GM19324 (cell line): ENCODE data around the gene PET100.

Experiments
- ATAC-seq: cut with Tn5 transposase; IDR thresholded peaks from one replicate; pipeline ENCODE4 v1.9.1; 2021; ENCODE audit warnings: mild to moderate bottlenecking, moderate library complexity; ENCODE audit not compliant: unreplicated experiment, low FRiP score

PET100 gene

GRCh38 chr19:7629347-7630054, at the start of gene PET100, which contains the start of gene XAB2:
TSS of gene PET100 (plus strand) at chr19:7629793. CDS start at chr19:7629834, 41 bp downstream.
TSS of gene XAB2 (minus strand) at chr19:7629545. CDS start at chr19:7629527, 18 bp downstream.
- peak; percentile 92 for ATAC-seq

- no peak for ATAC-seq
Observed at GRCh38 chr19:7582446-7582845, 47.1 kb upstream of the PET100 start.

GRCh38 chr19:7589822-7590221, 39.8 kb upstream of the PET100 start:
- no peak for ATAC-seq

- ATAC-seq: no peak
Observed at GRCh38 chr19:7590256-7590655, 39.3 kb upstream of the PET100 start.

GRCh38 chr19:7595466-7596133, 34.0 kb upstream of the PET100 start, which contains the start of gene CAMSAP3:
TSS of gene CAMSAP3 (plus strand) at chr19:7595863. CDS start at chr19:7596003, 140 bp downstream.
- ATAC-seq: no peak

- no peak for ATAC-seq
Observed at GRCh38 chr19:7596211-7596937, 33.2 kb upstream of the PET100 start.

- no peak for ATAC-seq
Observed at GRCh38 chr19:7597689-7598088, 31.9 kb upstream of the PET100 start.

- no peak for ATAC-seq
Observed at GRCh38 chr19:7598180-7598579, 31.4 kb upstream of the PET100 start.

- no peak for ATAC-seq
Observed at GRCh38 chr19:7600721-7601120, 28.9 kb upstream of the PET100 start.

- no peak for ATAC-seq
Observed at GRCh38 chr19:7602240-7602934, 27.2 kb upstream of the PET100 start.

- ATAC-seq: no peak
Observed at GRCh38 chr19:7602935-7603497, 26.6 kb upstream of the PET100 start.

- no peak for ATAC-seq
Observed at GRCh38 chr19:7603919-7604318, 25.7 kb upstream of the PET100 start.

- ATAC-seq: no peak
Observed at GRCh38 chr19:7605490-7606222, 23.9 kb upstream of the PET100 start.

- ATAC-seq: no peak
Observed at GRCh38 chr19:7606289-7606688, 23.3 kb upstream of the PET100 start.

- ATAC-seq: no peak
Observed at GRCh38 chr19:7607212-7607873, 22.2 kb upstream of the PET100 start.

GRCh38 chr19:7607874-7608560, 21.6 kb upstream of the PET100 start:
- no peak for ATAC-seq

- no peak for ATAC-seq
Observed at GRCh38 chr19:7610491-7611240, 18.9 kb upstream of the PET100 start.
